Islet precursor cell (in vitro differentiated cells): ENCODE results near the gene PLCB3.

Source experiments
- DNase-seq: peaks from one replicate; pipeline ENCODE4 v3.0.0-alpha.2; 2018

The PLCB3 gene

GRCh38 chr11:64222651-64223000, 28.7 kb upstream of the PLCB3 start:
- DNase-seq: no peak

- DNase-seq: no peak
Observed at GRCh38 chr11:64223001-64223651, 28.2 kb upstream of the PLCB3 start.

DNA sequence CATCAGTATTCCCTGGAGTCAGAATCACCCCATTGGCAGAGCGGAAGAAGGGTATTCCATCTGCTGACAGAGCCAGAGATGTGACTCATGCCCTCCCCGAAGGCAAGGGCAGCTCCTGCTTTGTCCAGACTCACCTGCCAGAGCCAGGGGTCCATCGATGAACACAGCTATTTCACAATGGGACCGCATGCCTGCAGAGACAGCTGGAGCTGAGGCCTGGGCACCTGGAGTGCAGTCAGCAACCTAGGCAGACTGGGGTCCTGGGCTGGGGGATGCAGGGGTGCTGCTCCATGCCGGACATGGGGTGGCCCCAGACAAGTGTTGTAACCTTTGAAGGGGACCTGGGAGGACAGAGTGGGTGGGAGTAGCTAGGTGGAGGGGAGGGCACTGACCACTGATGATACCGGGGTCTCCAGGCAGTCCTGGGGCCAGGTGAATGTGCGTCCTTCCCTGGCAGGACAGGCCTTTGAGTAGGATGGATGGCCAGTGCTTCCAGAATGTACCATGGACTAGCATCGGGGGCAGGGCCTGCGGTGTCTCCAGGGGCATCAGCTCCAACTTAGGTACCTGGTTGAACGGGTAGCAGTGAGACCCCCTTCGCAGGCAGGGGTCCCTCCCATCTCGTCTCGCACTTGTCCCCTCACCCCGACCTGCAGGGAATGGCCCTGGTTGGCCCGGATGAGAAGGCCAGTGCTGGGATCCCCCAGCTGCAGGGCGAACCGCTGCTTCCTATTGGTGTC, 27.0 kb upstream of the PLCB3 start:
- DNase-seq: no peak

- DNase-seq: no peak
Observed at GRCh38 chr11:64224891-64225607, 26.3 kb upstream of the PLCB3 start.

GRCh38 chr11:64225608-64226506, 25.5 kb upstream of the PLCB3 start, which contains the start of the genes NUDT22 and TRPT1:
Gene NUDT22 (plus strand): TSS chr11:64226274. CDS start chr11:64226653, 379 bp downstream.
Gene TRPT1 (minus strand): TSS chr11:64226186. CDS start chr11:64225860, 326 bp downstream.
- peak; percentile 93 for DNase-seq

DNA sequence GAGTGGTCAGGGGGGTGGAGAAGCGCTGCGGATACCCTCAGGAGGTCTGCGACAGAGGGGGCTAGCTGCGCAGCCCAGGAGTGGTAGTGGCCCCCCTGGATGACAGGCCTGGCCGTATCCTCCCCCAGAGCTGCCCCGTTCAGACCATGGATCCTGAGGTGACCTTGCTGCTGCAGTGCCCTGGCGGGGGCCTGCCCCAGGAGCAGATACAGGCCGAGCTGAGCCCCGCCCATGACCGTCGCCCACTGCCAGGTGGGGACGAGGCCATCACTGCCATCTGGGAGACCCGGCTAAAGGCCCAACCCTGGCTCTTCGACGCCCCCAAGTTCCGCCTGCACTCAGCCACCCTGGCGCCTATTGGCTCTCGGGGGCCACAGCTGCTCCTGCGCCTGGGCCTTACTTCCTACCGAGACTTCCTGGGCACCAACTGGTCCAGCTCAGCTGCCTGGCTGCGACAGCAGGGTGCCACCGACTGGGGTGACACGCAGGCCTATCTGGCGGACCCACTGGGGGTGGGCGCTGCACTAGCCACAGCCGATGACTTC, 24.8 kb upstream of the PLCB3 start:
- DNase-seq: no peak

- DNase-seq: no peak
Observed at GRCh38 chr11:64227405-64227956, 23.8 kb upstream of the PLCB3 start.

- DNase-seq: no peak
Observed at GRCh38 chr11:64229090-64229743, 22.1 kb upstream of the PLCB3 start.

DNA sequence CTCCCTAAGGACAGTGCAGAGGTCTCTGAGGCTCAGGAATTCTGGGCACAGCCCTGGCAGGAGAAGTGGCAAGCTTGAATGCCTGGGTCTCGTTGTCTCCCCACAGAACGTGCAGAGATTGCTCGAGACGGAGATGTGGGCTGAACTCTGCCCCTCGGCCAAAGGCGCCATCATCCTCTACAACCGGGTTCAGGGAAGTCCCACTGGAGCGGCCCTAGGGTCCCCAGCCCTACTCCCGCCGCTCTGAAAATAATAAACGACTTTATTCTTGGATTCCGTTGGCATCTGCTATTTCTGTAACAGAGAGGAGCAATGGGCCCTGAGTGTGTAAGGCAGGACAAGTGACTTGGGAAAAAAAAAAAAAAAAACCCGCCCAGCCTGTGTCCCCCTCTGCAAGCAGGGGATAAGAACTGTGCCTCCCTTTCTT, 21.6 kb upstream of the PLCB3 start:
- DNase-seq: no peak

GRCh38 chr11:64230171-64230984, 21.0 kb upstream of the PLCB3 start, which contains the start of gene DNAJC4:
Gene DNAJC4 (plus strand): TSS chr11:64230548. CDS start chr11:64230855, 307 bp downstream.
- DNase-seq: peak; percentile 97

DNA sequence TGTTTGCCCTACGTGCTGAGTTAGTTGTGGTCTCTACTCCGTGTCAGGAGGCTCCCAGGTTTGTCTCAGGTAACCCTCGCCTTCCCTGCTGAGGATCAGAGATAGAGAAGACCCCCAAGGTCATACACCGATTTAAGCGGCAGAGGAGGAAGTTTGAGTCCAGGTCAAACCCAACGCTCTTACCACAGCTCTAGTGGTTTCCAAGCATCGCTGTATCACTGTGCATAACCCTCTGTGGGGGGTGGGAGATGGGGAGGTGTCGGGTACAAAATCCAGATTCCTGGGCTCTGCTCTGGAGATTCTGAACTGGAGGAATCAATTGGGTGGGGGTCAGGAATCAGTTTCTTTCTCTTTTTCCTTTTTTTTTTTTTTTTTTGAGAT, 20.4 kb upstream of the PLCB3 start:
- DNase-seq: no peak

GRCh38 chr11:64231546-64231945, 19.8 kb upstream of the PLCB3 start:
- no peak for DNase-seq

GRCh38 chr11:64232182-64232966, 19.0 kb upstream of the PLCB3 start:
- DNase-seq: no peak

GRCh38 chr11:64232967-64233315, 18.4 kb upstream of the PLCB3 start:
- DNase-seq: no peak

GRCh38 chr11:64233913-64234586, 17.3 kb upstream of the PLCB3 start, which contains the start of gene VEGFB:
Gene VEGFB (plus strand): TSS chr11:64234584. CDS start chr11:64234834, 250 bp downstream.
- DNase-seq: peak; percentile 75

DNA sequence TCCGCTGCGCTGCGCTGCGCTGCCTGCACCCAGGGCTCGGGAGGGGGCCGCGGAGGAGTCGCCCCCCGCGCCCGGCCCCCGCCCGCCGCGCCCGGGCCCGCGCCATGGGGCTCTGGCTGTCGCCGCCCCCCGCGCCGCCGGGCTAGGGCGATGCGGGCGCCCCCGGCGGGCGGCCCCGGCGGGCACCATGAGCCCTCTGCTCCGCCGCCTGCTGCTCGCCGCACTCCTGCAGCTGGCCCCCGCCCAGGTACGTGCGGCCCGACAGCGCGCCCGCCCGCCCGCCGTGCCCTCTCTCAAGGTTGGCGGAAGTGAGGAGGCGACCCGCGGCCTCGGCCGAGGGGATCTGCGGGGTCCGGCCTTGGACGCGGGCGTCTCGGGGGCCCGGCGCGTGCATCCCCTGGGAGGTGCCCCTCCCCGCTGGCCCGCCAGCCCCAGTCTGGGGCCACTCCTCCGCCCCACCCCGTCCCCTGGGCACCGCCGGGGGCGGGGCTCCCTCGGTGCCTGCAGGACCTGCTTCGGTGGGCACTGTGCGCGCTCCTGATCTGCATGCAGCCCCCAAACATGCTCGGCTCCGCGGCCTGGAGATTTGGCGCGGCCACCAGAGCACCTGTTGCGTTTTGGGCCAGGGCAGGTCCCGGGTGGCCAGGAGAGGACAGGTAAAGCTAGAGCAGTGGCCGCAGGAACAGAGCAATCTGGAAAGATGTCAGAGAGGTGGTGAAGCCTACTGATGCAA, 16.5 kb upstream of the PLCB3 start:
- no peak for DNase-seq

DNA sequence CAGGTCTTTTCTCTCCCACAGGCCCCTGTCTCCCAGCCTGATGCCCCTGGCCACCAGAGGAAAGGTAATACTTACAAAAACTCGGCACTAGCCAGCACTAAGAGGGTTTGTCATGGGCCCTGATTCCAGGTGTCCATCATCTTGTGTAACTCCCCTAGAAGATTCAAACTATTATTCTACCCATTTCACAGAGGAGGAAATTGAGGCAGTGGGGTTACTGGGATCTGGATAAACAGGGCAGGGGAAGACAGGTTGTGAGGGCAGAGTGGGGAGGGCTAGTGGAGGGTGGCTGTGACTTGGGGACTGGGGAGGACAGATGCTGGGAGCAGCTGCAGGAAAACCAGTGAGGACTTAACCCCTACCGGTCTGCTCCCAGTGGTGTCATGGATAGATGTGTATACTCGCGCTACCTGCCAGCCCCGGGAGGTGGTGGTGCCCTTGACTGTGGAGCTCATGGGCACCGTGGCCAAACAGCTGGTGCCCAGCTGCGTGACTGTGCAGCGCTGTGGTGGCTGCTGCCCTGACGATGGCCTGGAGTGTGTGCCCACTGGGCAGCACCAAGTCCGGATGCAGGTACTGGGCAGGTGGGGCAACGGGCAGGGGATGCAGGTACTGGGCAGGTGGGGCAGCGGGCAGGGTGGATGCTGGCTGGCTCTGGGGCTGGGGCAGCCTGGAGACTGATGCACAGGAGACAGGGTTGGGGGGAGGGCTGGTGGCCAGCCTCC, 15.7 kb upstream of the PLCB3 start:
- no peak for DNase-seq
